HS-5 (cell line): ENCODE measurements around the gene HOXB6.

Experiments
- DNase-seq: peaks from one replicate; pipeline ENCODE4 v3.0.0-alpha.2; 2012; ENCODE audit warnings: low read depth

Gene HOXB6

DNA sequence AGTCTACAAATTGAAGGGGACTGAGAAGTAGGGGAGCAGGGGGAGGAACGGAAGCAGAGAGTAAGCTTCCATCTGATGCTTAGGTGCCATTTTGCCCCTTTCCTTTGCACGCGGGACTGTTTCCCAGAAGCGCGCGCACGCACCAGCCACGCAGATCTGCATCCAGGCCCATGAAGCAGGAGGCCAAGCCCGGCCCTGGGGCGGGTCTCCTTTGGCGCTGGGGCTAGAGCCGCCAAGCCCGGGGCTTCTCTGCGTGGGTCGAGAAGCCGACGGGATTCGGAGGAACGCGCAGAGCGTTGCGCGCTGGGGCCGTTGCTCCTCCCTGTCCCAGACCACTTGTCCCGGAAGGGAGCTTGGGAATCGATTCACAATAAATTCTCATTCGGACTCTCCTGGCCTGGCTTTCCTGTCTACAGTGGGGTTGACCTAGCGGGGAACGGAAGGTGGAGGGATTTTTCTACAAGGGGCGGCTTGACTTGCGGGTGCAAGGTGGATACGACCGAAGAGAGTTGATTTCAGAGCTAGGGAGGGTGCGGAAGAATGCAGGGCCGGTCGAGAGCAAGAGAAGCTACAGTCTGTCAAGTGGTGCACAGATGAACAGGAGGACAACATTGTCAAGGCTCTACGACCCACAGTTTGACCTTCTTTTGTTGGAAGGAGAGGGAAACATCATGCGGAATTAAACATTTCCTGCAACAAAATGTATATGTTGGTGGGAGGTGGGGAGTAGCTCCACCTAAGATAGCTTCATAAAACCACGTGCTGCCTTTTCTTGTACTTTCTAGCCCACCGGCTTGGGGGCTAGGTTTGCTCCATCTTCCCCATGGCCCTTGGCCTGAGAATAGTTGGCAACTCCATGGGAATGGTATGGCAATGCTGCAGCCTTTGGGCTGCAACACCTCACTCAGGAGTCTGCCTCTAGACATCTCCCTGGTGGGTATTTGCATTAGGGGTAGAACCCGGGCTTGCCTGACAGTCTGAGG, 16.9 kb upstream of the HOXB6 start:
- no peak for DNase-seq

DNA sequence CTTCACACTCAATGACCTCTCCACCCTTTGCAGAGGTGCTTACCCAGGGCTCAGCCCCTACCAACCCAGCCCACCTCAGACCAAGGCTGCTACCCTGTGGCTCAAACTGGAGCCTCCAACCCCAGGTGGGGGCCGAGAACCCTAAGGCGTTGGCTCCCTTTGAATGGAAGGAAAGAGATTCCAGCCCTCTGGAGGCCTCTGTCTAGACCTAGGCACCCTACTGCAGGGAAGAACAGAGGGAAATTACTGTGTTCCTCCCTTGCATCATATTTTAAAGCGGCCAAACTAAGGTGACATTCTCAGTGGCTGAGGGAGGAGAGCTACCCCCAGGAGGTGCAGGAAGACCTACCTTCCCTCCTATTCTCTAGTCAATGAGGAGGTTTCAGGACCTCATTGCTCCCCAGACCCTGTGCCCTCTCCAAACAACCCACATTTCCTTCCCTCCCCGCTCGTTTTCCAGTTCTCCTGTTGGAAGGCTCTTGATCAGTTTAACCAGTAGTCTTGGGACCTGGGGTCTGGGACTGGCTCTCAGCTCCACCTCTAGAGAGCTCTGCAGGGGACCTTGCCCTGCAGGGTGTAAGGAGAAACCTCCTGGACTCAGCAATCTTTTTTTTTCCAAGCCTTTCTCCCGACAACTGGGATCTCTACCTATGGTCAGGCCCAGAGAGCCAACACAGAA, 15.8 kb upstream of the HOXB6 start:
- DNase-seq, result no peak

GRCh38 chr17:48619826-48620449, 15.2 kb upstream of the HOXB6 start:
- no peak for DNase-seq

DNA sequence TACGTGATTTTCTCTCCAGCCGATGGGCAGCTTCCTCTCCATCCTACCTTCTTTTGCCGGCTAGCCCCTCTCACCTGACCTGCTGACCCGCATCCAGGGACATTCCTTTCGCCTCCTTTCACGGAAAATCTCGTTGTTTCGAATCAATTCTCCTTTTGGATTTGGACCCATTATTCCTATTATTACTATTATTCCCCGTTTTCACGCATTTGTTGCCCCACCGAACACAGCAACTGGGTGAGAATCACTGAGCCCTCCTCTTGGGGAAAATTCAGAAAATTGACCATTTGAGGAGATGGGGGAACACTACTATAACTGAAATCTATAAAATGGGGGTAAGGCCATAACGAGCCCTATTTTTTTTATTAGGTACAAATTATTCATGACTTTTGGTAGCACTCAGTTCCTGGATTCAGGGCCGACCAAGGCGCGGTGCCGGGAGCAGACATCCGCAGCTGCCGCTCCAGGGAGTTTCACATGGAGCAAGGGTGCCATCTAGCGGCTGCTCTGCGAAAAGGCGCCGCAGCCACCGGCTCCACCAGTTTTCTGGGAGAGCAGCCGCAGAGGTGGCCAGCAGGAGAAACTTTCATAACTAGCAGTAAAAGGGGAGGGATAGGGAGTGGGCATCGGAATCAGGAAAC, 13.6 kb upstream of the HOXB6 start:
- DNase-seq, result no peak

DNA sequence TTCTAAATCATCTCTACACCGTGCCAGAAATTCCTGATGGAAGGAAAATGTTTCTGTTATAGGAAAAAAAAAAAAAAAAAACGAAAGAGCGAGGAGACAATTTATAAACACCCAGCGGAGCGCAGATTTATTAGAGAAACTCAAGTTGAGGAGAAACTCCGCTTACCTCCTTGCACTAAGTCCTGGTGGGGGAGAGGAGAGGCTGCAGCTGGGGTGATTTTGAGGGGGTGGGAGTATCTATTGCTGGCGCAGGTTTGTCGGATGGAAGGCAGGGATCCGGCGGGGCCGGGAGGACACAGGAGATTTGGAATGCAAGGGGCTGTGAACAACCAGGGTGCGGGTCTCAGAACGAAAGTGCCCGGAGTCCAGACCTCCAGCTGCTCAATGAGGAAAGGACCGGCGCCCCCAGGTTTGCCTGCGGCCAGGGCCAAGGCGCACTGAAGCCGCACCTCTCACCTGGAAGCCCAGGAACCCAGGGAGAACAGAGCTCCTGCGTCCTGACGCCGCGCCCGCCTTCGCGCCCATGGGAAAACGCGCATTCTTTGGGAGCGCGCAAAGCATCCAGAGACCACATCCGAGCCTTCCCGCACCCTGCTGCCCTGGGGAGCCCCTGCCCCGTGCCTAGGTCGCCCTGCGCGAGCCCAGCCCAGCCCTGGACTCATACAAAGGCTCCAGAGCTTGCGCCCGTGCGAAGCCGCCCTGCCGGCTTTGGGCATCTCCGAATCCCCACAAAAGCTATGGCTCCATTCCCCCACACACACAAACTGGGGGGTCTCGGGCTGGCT, 12.9 kb upstream of the HOXB6 start:
- no peak for DNase-seq

- DNase-seq, result no peak
These were observed 12.1 kb upstream of the HOXB6 start for GRCh38 chr17:48616717-48617470.

- DNase-seq, result no peak
These were observed 11.4 kb upstream of the HOXB6 start for GRCh38 chr17:48615963-48616716.

GRCh38 chr17:48615047-48615962, 10.5 kb upstream of the HOXB6 start, which contains the start of gene HOXB8:
TSS of gene HOXB8 (minus strand) at chr17:48615292. CDS start at chr17:48614704, 588 bp downstream.
- no peak for DNase-seq

GRCh38 chr17:48613862-48614694, 9.3 kb upstream of the HOXB6 start:
- no peak for DNase-seq

- no peak for DNase-seq
These were observed 8.3 kb upstream of the HOXB6 start for GRCh38 chr17:48612854-48613691.

GRCh38 chr17:48612456-48612853, 7.7 kb upstream of the HOXB6 start:
- DNase-seq, result no peak

GRCh38 chr17:48611681-48612455, 7.1 kb upstream of the HOXB6 start:
- DNase-seq, result no peak

- no peak for DNase-seq
These were observed 6.4 kb upstream of the HOXB6 start for GRCh38 chr17:48611213-48611612.

GRCh38 chr17:48610282-48611211, 5.8 kb upstream of the HOXB6 start, which contains the start of gene HOXB7:
TSS of gene HOXB7 (minus strand) at chr17:48611017. CDS start at chr17:48610918, 99 bp downstream.
- DNase-seq, result no peak

- no peak for DNase-seq
These were observed 5.0 kb upstream of the HOXB6 start for GRCh38 chr17:48609759-48610281.
